GM12878 (cell line): Measurements from ENCODE around the gene NCKAP5L. TPM values are rescaled to one million over a fixed set of nuclear protein-coding genes. Genes with fewer than 3 reads are reported as not detected.

ENCODE experiments used
- ATAC-seq: fragments of 200-7000 bp; cut with Tn5 transposase; 3 replicates; pipeline ENCODE4 v1.9.1; 2020; ENCODE audit warnings: mild to moderate bottlenecking, moderate library complexity
- BruUV-seq: library from RNA; stranded (reverse); fragments of 400-500 nt; replicated peaks from 2 replicates; lab custom pipeline; 2021; lab: Mats Ljungman, UMichigan
- CTCF ChIA-PET: fragments of 300-600 bp; sonication (Branson Sonifier 250); formaldehyde crosslinking; extraction: SDS; loops from one replicate; lab custom pipeline; 2021; ENCODE audit warnings: inconsistent platforms; lab: Yijun Ruan, JAX
- POLR2A ChIA-PET: fragments of 350-600 bp; formaldehyde crosslinking; extraction: SDS; loops from one replicate; lab custom pipeline; 2021; ENCODE audit warnings: inconsistent platforms; lab: Charles Lee
- RAD21 ChIA-PET: fragments of 300-600 bp; sonication (Branson Sonifier 250); formaldehyde crosslinking; loops from one replicate; lab custom pipeline; 2023; ENCODE audit warnings: antibody characterized with exemption; ENCODE audit not compliant: unreplicated experiment; lab: Charles Lee
- SMC1A ChIA-PET: fragments of 300-600 bp; sonication (Branson Sonifier 250); formaldehyde crosslinking; loops from one replicate; lab custom pipeline; 2023; ENCODE audit not compliant: unreplicated experiment, uncharacterized antibody; lab: Charles Lee
- DNase-seq: peaks from one replicate; pipeline ENCODE4 v3.0.0-alpha.2; 2011; ENCODE audit warnings: low read depth, low spot score
- FAIRE-seq: peaks from 3 replicates; lab custom pipeline; 2011; peaks lifted over from hg19 to GRCh38; lab: Jason Lieb, UNC
- H2AFZ ChIP-seq: 2 replicates; pipeline ENCODE4 v1.6.0; 2011; ENCODE audit warnings: low read depth, low read length, control low read depth; ENCODE audit not compliant: control insufficient read depth
- H3K27ac ChIP-seq: 2 replicates; pipeline ENCODE4 v1.5.1; 2011; ENCODE audit warnings: control low read depth; ENCODE audit not compliant: control insufficient read depth, insufficient read depth
- H3K27me3 ChIP-seq, 2 experiments: replicated peaks in 1 of 2; 2 replicates each; pipeline versions ENCODE4 v1.6.0 to v1.6.1; 2011; ENCODE audit warnings: low read length in 1 of 2; ENCODE audit not compliant: control insufficient read depth in 2 of 2, insufficient read depth in 2 of 2
- H3K36me3 ChIP-seq, 2 experiments: 2 replicates each; pipeline ENCODE4 v1.5.1; 2011; ENCODE audit warnings: low read length in 1 of 2; ENCODE audit not compliant: control insufficient read depth in 2 of 2, insufficient read depth in 2 of 2
- H3K4me1 ChIP-seq: 2 replicates; pipeline ENCODE4 v1.6.1; 2011; ENCODE audit warnings: mild to moderate bottlenecking, low read length, moderate library complexity, mixed read lengths; ENCODE audit not compliant: control insufficient read depth, insufficient read depth
- H3K4me2 ChIP-seq: 2 replicates; pipeline ENCODE4 v1.6.0; 2011; ENCODE audit warnings: control low read depth; ENCODE audit not compliant: control insufficient read depth, insufficient read depth
- H3K4me3 ChIP-seq: fragments of 200-600 bp; sonication (generic); 2 replicates; pipeline ENCODE4 v1.5.1; 2016
- H3K79me2 ChIP-seq: 2 replicates; pipeline ENCODE4 v1.6.0; 2011; ENCODE audit warnings: low read length; ENCODE audit not compliant: control insufficient read depth, insufficient read depth
- H3K9ac ChIP-seq: 2 replicates; pipeline ENCODE4 v1.8.0; 2011; ENCODE audit warnings: low read length, control low read depth, mixed read lengths; ENCODE audit not compliant: control insufficient read depth, insufficient read depth
- H3K9me3 ChIP-seq: replicated peaks from 3 replicates; pipeline ENCODE4 v1.5.1; 2011; ENCODE audit warnings: mild to moderate bottlenecking, low read length; ENCODE audit not compliant: control insufficient read depth, insufficient read depth
- H4K20me1 ChIP-seq: 2 replicates; pipeline ENCODE4 v1.6.0; 2011; ENCODE audit not compliant: control insufficient read depth, insufficient read depth
- CEBPB ChIP-seq, 2 experiments: fragments of 150-350 bp in 1 of 2; IDR thresholded peaks; 2 replicates each; pipeline ENCODE4 v1.6.1; 2012 to 2014; ENCODE audit warnings: low read depth in 2 of 2, low read length in 2 of 2, borderline replicate concordance in 1 of 2, inconsistent platforms in 1 of 2
- RELB ChIP-seq: fragments of 450-650 bp; IDR thresholded peaks from 2 replicates; pipeline ENCODE4 v1.6.1; 2017; ENCODE audit warnings: low read depth, mild to moderate bottlenecking, moderate library complexity
- SMAD5 ChIP-seq: IDR thresholded peaks from 2 replicates; pipeline ENCODE4 v1.6.1; 2016; ENCODE audit warnings: antibody characterized with exemption, low read depth
- WGBS: methylation state at CpG from one replicate; pipeline ENCODE4 v1.1.6; 2016; ENCODE audit warnings: low lambda C conversion rate; ENCODE audit not compliant: insufficient replicate concordance, insufficient coverage; ENCODE audit errors: missing lambda C conversion rate; 5-methylcytosine and 5-hydroxymethylcytosine counted together
- in situ Hi-C: fragments of 300-500 bp; cut with MboI; formaldehyde crosslinking; loops from 9 replicates; pipeline ENCODE4 v1.14.3; 2018; ENCODE audit warnings: mixed read lengths
- intact Hi-C: fragments of 100-400 bp; cut with micrococcal nuclease; formaldehyde crosslinking; loops from one replicate; pipeline ENCODE4 v1.14.2; 2022; ENCODE audit not compliant: unreplicated experiment
- polyA plus RNA-seq, 11 experiments: library from polyadenylated mRNA; depleted of rRNA in 4 of 11; unstranded in 6 of 11; stranded (reverse) in 5 of 11; fragments of >200 nt; fragmentation: Nextera tagmentation in 4 of 11; fragmentation: Illumina TruSeq in 1 of 11; extraction: Ambion mirVana in 4 of 11; extraction: Trizol in 1 of 11; gene quantifications; 1 replicate in 1 of 11; 2 replicates in 10 of 11; pipeline versions ENCODE4 v1.2.1 to v1.2.3, GENCODE V29; 2011 to 2016; ENCODE audit warnings: inconsistent platforms in 2 of 11, missing spikeins in 2 of 11, low read depth in 1 of 11
- total RNA-seq, 4 experiments: library from RNA; depleted of rRNA in 3 of 4; stranded (reverse); fragments of >200 nt in 3 of 4; fragmentation: Illumina TruSeq in 1 of 4; extraction: Trizol in 1 of 4; gene quantifications; 2 replicates each; pipeline versions ENCODE4 v1.2.1 to v1.2.3, GENCODE V29; 2013 to 2021
- TF ChIP-seq, protein P1 (sequence below): fragments of 450-650 bp; IDR thresholded peaks from 2 replicates; pipeline ENCODE4 v1.6.1; 2016; ENCODE audit warnings: mild to moderate bottlenecking
- TF ChIP-seq, protein P2 (sequence below): fragments of 450-650 bp; IDR thresholded peaks from 2 replicates; pipeline ENCODE4 v1.6.1; 2016; ENCODE audit warnings: mild to moderate bottlenecking

The NCKAP5L gene
- total and polyA plus RNA-seq, 10 of the 15 experiments (the other 5 are each of a cell fraction or from before 2014, with no cell fraction given), result 0.03 to 15.8 (median 4.4) TPM

GRCh38 chr12:49761677-49762467, 66.3 kb downstream of the NCKAP5L start:
- DNase-seq (no peak), FAIRE-seq (no peak)
- 72% methylated on average over 4 of the region's 4 CpGs for WGBS
- BruUV-seq, result no TSS peak
- peaks cover 7% of the 10 kb centered on the region; the same call in 1 of the 2 replicates for H4K20me1 ChIP-seq
- CTCF ChIA-PET, result interaction anchor here (0.6 to 6.1 kb wide), 16 partner anchors 8 to 989 kb away, joined by 3 to 46 read pairs (median 10); partner anchors contain the start of genes BCDIN3D and TMBIM6
- in situ Hi-C loops, result no loop called here
- H3K27me3 ChIP-seq, result no peaks in the 10 kb centered on the region
- peaks cover 32 to 55% of the 10 kb centered on the region in 2 experiments for H3K36me3 ChIP-seq
- H3K4me3 ChIP-seq, result no peak overlapping the region
- H2AFZ ChIP-seq, result no peak overlapping the region
- peak overlapping the region; percentile 30 for H3K27ac ChIP-seq
- peak overlapping the region; percentile 53 for H3K4me2 ChIP-seq
- no peak for TF ChIP-seq RELB
- TF ChIP-seq CEBPB (IDR thresholded peaks at IDR 0.05; ENCODE audit: borderline replicate concordance in 1 of 2, low read depth in 2 of 2, low read length in 2 of 2), result no peak
- TF ChIP-seq, protein P1, sequence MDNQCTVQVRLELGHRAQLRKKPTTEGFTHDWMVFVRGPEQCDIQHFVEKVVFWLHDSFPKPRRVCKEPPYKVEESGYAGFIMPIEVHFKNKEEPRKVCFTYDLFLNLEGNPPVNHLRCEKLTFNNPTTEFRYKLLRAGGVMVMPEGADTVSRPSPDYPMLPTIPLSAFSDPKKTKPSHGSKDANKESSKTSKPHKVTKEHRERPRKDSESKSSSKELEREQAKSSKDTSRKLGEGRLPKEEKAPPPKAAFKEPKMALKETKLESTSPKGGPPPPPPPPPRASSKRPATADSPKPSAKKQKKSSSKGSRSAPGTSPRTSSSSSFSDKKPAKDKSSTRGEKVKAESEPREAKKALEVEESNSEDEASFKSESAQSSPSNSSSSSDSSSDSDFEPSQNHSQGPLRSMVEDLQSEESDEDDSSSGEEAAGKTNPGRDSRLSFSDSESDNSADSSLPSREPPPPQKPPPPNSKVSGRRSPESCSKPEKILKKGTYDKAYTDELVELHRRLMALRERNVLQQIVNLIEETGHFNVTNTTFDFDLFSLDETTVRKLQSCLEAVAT, result no peak
- TF ChIP-seq SMAD5, result no peak
- TF ChIP-seq, protein P2, sequence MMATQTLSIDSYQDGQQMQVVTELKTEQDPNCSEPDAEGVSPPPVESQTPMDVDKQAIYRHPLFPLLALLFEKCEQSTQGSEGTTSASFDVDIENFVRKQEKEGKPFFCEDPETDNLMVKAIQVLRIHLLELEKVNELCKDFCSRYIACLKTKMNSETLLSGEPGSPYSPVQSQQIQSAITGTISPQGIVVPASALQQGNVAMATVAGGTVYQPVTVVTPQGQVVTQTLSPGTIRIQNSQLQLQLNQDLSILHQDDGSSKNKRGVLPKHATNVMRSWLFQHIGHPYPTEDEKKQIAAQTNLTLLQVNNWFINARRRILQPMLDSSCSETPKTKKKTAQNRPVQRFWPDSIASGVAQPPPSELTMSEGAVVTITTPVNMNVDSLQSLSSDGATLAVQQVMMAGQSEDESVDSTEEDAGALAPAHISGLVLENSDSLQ, result no peak
- TF ChIP-seq, all 136 proteins: peak for 0
- Histone ChIP-seq H3K9ac (no peak overlapping the region), H3K9me3 (no peaks in the 10 kb centered on the region), H3K4me1 (peaks cover 26% of the 10 kb centered on the region), H3K79me2 (no peaks in the 10 kb centered on the region; the same call in none of the 2 replicates)
- RAD21 ChIA-PET, result interaction anchor here (0.7 to 2.0 kb wide), 10 partner anchors 8 to 81 kb away, joined by 3 to 16 read pairs (median 3); partner anchors contain the start of genes BCDIN3D and TMBIM6
- POLR2A ChIA-PET, result interaction anchor here (0.6 to 1.7 kb wide), 6 partner anchors 8 to 21 kb away, joined by 3 to 7 read pairs (median 6); partner anchors contain the start of gene TMBIM6
- intact Hi-C loops, result no loop called here
- SMC1A ChIA-PET, result interaction anchor here (0.8 to 2.6 kb wide), 14 partner anchors 9 to 124 kb away, joined by 3 to 16 read pairs (median 4); partner anchors contain the start of gene TMBIM6
- ATAC-seq, result peak; percentile 16; the same call in 2 of the 3 replicates
